Measurements from ENCODE around the gene SLC25A3. TPM values are rescaled to one million over a fixed set of nuclear protein-coding genes. Genes with fewer than 3 reads are reported as not detected.

SLC25A3 gene
- total and polyA plus RNA-seq, 2 experiments from 2014 or later = 804 to 1,140 TPM

GRCh38 chr12:98653866-98654493 lies 60.5 kb downstream of the SLC25A3 start:
- peak; percentile 61 for TF ChIP-seq CTCF (IDR thresholded peaks at IDR 0.05; ENCODE audit: low read depth, low read length)
- H3K27ac ChIP-seq = no peak overlapping the region
- H3K4me1 ChIP-seq (ENCODE audit: low read depth) = no peaks in the 10 kb centered on the region
- no peak overlapping the region for H3K4me3 ChIP-seq
- H3K27me3 ChIP-seq = no peaks in the 10 kb centered on the region
- DNase-seq (ENCODE audit: low read depth in 1 of 2, low spot score in 1 of 2) = peak; percentile 47 to 81
- H3K36me3 ChIP-seq = peaks cover 14% of the 10 kb centered on the region
- no peaks in the 10 kb centered on the region for H3K9me3 ChIP-seq (ENCODE audit: low read depth)

Other genes starting within 250 kb of the SLC25A3 start
- 98.1 and 123 TPM in 2 replicates for gene TMPO, start 78.1 kb upstream of the SLC25A3 start, total RNA-seq
- 26.6 and 40.9 TPM in 2 replicates for gene TMPO, start 78.1 kb upstream of the SLC25A3 start, polyA plus RNA-seq
- gene IKBIP, start 51.1 kb downstream of the SLC25A3 start, total RNA-seq = 19.7 and 25.6 TPM in 2 replicates
- gene IKBIP, start 51.1 kb downstream of the SLC25A3 start, polyA plus RNA-seq = 22.7 and 31.7 TPM in 2 replicates
- 13.6 and 13.8 TPM in 2 replicates for gene APAF1, start 51.6 kb downstream of the SLC25A3 start, total RNA-seq
- gene APAF1, start 51.6 kb downstream of the SLC25A3 start, polyA plus RNA-seq = 11.8 and 13.4 TPM in 2 replicates